ENCODE measurements around the gene ZXDA.
"Not testable (repeated sequence)": the region's sequence is repeated elsewhere in the genome, so short reads cannot be mapped to it uniquely, and the experiment has no call there.

The ZXDA gene

DNA sequence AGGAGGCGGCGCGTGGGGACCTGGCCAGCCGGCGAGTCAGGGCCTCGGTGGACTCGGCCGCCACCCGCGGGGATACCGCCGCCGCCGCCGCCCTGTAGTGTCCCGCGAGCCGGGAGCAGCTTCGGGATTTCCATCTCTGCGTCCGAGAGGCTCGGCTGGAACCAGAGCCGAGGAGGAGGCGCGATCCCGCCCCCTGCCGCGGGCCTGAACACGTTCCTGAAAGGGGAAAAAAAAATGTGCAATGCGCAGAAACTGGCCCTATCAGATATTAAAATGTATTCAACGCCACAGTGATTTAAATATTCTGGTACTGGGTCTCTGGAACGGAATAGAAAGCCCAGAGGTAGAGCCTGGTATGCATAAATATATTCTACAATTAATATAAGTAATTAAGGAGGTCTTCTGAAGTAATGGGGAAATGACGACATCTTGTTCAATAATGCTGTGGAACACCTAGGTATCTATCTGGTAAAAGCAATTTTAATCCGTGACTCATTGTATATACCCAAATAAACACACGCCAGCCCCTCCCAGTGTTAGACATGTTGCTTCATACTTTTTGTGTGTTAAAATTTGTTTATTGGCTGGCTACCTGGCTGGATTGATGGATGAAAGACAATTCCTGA is at the start of gene ZXDA:
Gene ZXDA (minus strand): TSS at position 172 of the 626 bp plus-strand sequence. CDS start 38 bp downstream, at position 134.
- DNase-seq, result not testable (repeated sequence)

DNA sequence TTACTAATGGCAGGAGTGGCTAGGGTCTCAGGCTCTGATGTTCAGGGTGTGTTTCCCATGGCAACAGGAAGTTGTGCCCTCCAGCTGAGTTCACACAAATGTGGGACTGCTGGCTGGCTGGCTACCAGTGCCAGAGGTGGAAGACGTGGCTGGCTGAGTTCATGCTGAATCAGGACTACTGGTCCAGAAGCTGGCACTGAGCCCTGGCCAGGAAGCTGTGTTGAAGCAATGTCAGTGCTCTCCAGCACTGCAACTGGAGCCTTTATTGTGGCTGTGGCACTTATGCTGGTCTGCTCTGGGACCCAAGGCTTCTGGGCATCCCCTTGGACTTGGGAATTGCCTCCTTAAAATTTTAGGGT is 42.0 kb upstream of the ZXDA start:
- DNase-seq, result no peak

DNA sequence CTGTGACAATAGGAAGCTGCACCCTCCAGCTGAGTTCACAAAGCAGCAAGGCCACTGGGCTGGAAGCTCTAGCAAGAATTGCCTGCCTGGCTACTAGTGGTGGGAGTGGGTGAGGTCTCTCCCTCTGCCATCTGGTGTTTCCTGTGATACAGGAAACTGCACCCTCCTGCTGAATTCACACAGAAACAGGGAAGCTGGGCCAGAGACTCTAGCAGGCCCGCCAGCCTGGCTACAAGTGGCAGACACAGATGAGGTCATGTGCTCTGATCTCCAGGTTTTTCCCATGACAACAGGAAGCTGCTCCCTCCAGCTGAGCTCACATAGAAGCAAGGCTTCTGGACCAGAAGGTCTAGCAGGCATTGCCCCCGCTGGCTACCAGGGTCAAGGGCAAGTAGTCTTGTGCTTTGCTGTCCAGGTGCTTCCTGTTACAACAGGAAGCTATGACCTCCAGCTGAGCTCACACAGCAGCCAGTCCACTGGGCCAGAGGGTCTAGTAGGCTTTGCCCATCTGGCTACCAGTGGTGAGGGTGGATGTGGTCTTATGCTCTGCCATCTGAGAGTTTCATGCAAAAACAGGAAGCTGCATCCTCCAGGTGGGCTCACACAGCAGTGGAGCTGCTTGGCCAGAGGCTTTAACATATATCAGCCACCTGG is 41.5 kb upstream of the ZXDA start:
- DNase-seq, result no peak

GRCh38 chrX:57933321-57933720 is 23.1 kb upstream of the ZXDA start:
- DNase-seq, result no peak

DNA sequence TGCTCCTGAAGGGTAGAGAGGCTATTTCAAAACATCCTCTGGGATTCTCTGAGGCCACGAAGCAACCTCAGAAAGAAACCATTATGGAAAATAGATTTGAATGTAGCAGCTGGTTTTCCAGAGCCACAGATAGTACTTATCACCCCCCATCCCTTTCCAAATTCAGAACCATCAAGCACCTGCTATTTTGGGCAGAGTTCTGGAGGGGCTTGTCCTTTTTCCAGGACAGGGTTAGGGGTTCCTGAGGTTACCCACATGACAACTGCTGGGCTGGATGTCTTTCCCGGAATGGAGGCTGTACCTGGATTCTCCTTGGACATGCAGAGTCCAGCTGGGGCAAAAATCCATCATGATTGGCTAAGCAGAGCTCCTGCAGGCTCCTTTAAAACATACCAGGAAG is 22.0 kb upstream of the ZXDA start:
- no peak for DNase-seq

DNA sequence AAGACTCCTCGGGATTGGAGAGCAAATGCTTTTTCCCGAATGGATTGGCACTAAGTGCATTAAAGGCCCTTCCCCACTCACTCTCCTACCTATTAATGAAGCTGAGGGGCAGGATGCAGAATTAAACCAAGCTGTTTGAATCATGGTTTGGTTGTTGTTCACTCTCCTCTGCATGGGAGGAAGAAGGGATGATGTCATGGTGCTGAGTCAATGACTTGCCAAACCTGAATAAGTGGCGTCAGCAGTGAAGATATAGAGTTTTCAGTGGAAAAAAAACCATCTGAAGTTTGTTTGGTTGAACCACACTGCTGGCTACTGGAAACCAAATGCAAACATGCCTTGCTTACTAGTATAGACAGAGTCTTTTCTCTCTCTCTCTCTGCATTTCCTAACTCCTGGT is 19.8 kb upstream of the ZXDA start:
- no peak for DNase-seq

GRCh38 chrX:57929373-57929772 is 19.1 kb upstream of the ZXDA start:
- DNase-seq, result no peak

DNA sequence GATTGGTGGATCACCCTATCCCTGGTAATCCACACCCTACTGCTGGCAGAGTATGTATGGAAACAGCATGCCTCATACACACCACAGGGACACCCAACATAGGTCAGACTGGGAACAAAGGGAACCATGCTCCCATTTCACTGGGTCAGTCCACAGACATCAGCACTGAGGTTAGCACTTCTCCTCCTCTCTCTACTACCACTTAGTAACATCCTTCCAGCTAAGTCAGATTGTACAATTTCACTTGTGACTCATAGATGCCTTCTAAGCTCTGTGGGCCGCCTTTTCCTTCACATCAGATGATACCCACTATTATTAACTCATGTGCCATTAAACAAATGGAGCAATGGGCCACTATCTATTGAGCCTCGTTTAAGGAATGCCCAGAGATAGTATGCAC is 15.5 kb upstream of the ZXDA start:
- DNase-seq, result no peak

DNA sequence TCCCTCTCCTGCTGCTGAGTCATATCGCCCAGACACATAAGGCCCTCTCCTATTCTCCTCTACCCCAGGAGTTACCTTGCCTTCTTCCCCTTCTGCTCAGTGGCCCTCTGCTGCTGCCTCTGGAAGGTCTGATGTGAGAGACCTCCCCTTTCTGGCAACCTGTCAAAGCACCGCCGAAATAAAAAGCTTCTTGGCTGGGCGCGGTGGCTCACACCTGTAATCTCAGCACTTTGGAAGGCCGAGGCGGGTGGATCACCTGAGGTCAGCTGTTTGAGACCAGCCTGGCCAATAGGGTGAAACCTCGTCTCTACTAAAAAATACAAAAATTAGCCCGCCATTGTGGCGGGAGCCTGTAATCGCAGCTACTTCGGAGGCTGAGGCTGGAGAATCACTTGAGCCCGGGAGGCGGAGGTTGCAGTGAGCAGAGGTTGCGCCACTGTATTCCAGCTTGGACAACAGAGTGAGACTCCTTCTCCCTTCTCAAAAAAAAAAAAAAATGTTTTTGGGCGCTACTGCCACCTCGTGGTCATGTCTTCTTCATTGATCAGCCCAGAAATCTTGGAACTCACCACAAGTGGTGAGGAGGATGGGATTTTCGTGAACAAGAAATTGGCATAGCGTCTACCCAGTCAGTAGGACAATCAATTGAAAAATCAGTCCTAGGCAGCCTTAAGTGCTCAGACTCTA is 8.6 kb upstream of the ZXDA start:
- DNase-seq, result no peak

- DNase-seq, result no peak
Observed at GRCh38 chrX:57915680-57916079, 5.4 kb upstream of the ZXDA start.

DNA sequence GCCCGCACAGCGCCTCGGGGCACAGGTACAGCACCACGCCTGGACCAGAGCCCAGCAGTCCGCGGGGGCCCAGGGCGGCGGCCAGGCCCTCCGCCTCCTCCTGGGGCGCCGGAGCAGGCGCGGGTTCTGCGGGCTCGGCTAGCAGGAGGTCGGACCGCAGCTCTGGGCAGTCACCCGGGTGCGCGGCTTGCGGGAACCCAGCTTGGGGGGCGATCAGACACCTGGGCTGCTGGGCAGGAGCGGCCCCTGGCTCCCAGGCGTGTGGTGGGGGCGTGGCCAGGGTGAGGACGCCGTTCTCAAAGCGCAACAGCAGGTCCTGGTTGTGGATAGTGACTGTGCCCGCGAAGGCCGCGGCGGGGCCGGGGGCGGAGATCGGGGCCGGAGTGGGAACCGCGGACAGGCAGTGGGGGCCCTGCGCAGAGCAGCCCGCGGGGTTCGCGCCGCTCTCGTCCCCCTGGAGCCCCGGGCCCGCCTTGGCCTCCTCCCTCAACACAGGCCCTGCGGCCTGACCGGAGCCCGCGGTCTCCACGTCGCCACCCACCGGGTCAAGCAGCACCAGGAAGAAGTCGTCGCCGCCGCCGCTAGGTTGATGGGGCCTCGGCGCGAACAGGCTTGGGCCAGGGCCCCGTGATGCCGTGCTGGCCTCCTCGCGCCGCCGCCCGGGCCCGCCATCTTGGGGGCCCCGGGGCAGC is 517 bp downstream of the ZXDA start:
- not testable (repeated sequence) for DNase-seq

GRCh38 chrX:57908972-57909594 is 1.2 kb downstream of the ZXDA start:
- DNase-seq, result not testable (repeated sequence)

GRCh38 chrX:57906790-57907189 is 3.5 kb downstream of the ZXDA start:
- no peak for DNase-seq

DNA sequence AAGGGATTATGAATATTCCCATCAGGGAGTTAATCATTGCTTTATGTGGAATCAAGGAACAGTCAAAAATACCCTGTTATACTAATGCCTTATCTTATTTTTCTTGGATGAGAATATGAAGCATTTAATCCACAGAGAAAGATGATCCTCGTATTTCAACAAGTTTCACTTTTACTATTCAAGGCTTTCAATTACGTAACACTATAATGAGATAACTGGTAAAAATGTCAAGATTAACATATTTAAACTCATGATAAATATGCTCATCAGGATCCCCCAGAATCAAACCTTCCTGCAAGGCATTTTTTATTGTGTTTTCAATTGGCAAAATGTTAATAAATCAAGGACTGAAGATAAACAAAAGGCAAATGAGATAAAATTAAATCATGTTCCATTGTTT is 5.1 kb downstream of the ZXDA start:
- DNase-seq, result no peak

- no peak for DNase-seq
Observed at GRCh38 chrX:57904176-57904880, 5.9 kb downstream of the ZXDA start.

DNA sequence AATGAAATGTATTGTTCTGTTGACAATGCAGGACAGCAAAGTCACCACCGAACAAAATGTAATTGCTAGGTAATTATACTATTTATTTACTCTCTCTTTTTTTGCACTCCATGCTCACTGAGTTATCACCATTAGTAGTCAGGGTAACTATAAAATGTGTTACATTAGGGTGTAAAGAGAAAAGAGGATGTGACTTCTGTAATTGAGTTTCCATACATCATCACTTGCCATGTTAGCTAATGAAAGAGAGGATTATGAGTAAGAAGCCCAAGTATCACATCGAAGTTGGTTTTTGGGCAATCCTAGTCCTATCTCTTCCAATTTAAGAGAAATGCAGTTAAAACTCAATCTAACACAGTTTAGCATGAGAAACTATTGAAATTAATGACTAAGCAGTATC is 7.6 kb downstream of the ZXDA start:
- no peak for DNase-seq

DNA sequence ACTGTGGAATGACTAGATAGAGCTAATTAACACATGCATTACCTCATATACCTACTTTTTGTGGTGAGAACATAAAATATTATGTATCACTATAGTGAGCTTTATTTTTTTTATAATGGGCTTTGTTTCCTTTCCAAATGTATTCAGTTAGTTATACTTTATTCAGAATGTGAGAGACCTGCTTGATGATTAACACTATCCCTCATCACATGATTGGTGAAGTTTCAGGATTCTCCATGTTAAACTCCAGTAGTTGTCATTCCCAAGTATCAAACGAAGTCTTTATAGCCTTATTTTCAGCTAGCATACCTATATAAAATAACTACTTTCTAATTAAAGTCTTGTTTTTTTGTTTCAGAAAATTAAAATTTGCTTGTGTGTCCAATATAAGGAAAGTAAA is 8.8 kb downstream of the ZXDA start:
- DNase-seq, result no peak

GRCh38 chrX:57900975-57901374 is 9.3 kb downstream of the ZXDA start:
- no peak for DNase-seq

DNA sequence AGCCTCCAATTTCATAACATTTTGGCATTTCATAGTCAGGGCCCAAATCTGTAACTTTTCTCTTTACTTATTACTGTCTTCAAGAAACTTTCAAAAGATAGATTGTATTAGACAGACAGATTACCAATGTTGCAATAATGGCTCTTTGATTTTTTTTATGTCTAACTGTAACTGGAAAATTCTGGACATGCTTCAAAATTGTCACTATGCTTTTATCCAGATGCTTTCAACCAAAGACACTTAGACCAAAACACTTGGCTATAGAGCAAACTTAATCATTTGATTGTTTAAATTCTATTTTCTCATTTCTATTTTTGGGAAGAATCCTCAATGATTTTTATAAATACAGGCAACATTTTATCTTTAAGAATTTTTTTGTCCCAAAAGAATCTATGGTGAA is 10.4 kb downstream of the ZXDA start:
- DNase-seq, result no peak

DNA sequence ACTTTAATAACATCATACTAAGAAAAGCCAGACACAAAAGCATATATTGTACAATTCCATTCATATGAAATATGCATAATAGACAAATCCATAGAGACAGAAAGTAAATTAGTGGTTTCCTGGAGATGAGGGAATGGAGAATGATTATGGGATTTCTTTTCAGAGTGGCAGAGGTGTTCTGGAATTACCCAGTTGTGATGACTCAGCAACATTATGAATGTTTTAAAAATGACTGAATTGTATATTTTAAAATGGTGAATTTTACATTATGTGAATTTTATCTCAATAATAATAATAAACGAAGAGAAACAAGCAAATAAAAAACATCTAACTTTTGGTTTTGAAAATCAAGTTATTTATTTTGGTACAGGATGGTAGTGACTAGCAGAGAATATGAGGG is 11.2 kb downstream of the ZXDA start:
- no peak for DNase-seq

GRCh38 chrX:57871463-57871862 is 38.8 kb downstream of the ZXDA start:
- DNase-seq, result no peak

Measured in NCI-H69 (cell line).